GM12878 (cell line): ENCODE data around the gene FGF23. TPM values are rescaled to one million over a fixed set of nuclear protein-coding genes. Genes with fewer than 3 reads are reported as not detected.

ENCODE experiments used
- CBX3 ChIP-seq: fragments of 200-600 bp; sonication (generic); IDR thresholded peaks from 2 replicates; pipeline ENCODE4 v1.6.1; 2016; ENCODE audit warnings: low read depth, borderline replicate concordance
- CHD1 ChIP-seq: IDR thresholded peaks from 2 replicates; pipeline ENCODE4 v1.6.1; 2012; ENCODE audit warnings: low read depth, low read length, improper control_type of control experiment
- HDAC2 ChIP-seq: fragments of 200-600 bp; sonication (generic); IDR thresholded peaks from 2 replicates; pipeline ENCODE4 v1.6.1; 2017
- KAT2A ChIP-seq: conservative IDR thresholded peaks from 2 replicates; pipeline ENCODE4 v1.6.1; 2011; ENCODE audit warnings: low read depth, low read length; ENCODE audit not compliant: control insufficient read depth
- LARP7 ChIP-seq: fragments of 450-650 bp; IDR thresholded peaks from 2 replicates; pipeline ENCODE4 v1.6.1; 2017; ENCODE audit warnings: mild to moderate bottlenecking
- MEF2B ChIP-seq: fragments of 450-650 bp; IDR thresholded peaks from 2 replicates; pipeline ENCODE4 v1.6.1; 2018; ENCODE audit warnings: mild to moderate bottlenecking, moderate library complexity; ENCODE audit not compliant: partially characterized antibody, poor library complexity, severe bottlenecking
- MXI1 ChIP-seq: fragments of 150-350 bp; IDR thresholded peaks from 2 replicates; pipeline ENCODE4 v1.6.1; 2011; ENCODE audit warnings: low read depth, mild to moderate bottlenecking, inconsistent platforms, low read length, improper control_type of control experiment
- MYC ChIP-seq: IDR thresholded peaks from 2 replicates; pipeline ENCODE4 v1.6.1; 2011; ENCODE audit warnings: mild to moderate bottlenecking, low read length, moderate library complexity, inconsistent platforms; ENCODE audit not compliant: insufficient read depth, insufficient replicate concordance, insufficient read length, severe bottlenecking
- NFYB ChIP-seq: IDR thresholded peaks from 2 replicates; pipeline ENCODE4 v1.6.1; 2011; ENCODE audit warnings: low read depth, mild to moderate bottlenecking, low read length, improper control_type of control experiment, moderate library complexity; ENCODE audit not compliant: insufficient read depth
- PRDM15 ChIP-seq: fragments of 450-650 bp; formaldehyde crosslinking; IDR thresholded peaks from 2 replicates; pipeline ENCODE4 v1.4.0; 2020; ENCODE audit warnings: mild to moderate bottlenecking, moderate library complexity
- RELB ChIP-seq: fragments of 450-650 bp; IDR thresholded peaks from 2 replicates; pipeline ENCODE4 v1.6.1; 2017; ENCODE audit warnings: low read depth, mild to moderate bottlenecking, moderate library complexity
- SKIL ChIP-seq: fragments of 450-650 bp; IDR thresholded peaks from 2 replicates; pipeline ENCODE4 v1.6.1; 2017; ENCODE audit warnings: mild to moderate bottlenecking, low read depth, inconsistent platforms; ENCODE audit not compliant: poor library complexity, severe bottlenecking
- SMAD5 ChIP-seq: IDR thresholded peaks from 2 replicates; pipeline ENCODE4 v1.6.1; 2016; ENCODE audit warnings: antibody characterized with exemption, low read depth
- SREBF1 ChIP-seq: IDR thresholded peaks from 2 replicates; pipeline ENCODE4 v1.6.1; 2012; ENCODE audit warnings: mild to moderate bottlenecking, low read length
- SUZ12 ChIP-seq: fragments of 200-600 bp; sonication (generic); IDR thresholded peaks from one replicate; pipeline ENCODE4 v1.6.1; 2018; ENCODE audit warnings: antibody characterized with exemption, mild to moderate bottlenecking; ENCODE audit not compliant: unreplicated experiment
- ZNF217 ChIP-seq: fragments of 450-650 bp; IDR thresholded peaks from 2 replicates; pipeline ENCODE4 v1.6.1; 2017; ENCODE audit warnings: antibody characterized with exemption, mild to moderate bottlenecking
- ZNF274 ChIP-seq: IDR thresholded peaks from one replicate; pipeline ENCODE4 v1.8.0; 2011; ENCODE audit not compliant: insufficient read length, insufficient read depth
- ZNF687 ChIP-seq: fragments of 450-650 bp; IDR thresholded peaks from 2 replicates; pipeline ENCODE4 v1.6.1; 2017; ENCODE audit warnings: mild to moderate bottlenecking, moderate library complexity
- polyA plus RNA-seq, 11 experiments: library from polyadenylated mRNA; depleted of rRNA in 4 of 11; unstranded in 6 of 11; stranded (reverse) in 5 of 11; fragments of >200 nt; fragmentation: Nextera tagmentation in 4 of 11; fragmentation: Illumina TruSeq in 1 of 11; extraction: Ambion mirVana in 4 of 11; extraction: Trizol in 1 of 11; gene quantifications; 1 replicate in 1 of 11; 2 replicates in 10 of 11; pipeline versions ENCODE4 v1.2.1 to v1.2.3, GENCODE V29; 2011 to 2016; ENCODE audit warnings: inconsistent platforms in 2 of 11, missing spikeins in 2 of 11, low read depth in 1 of 11
- total RNA-seq, 4 experiments: library from RNA; depleted of rRNA in 3 of 4; stranded (reverse); fragments of >200 nt in 3 of 4; fragmentation: Illumina TruSeq in 1 of 4; extraction: Trizol in 1 of 4; gene quantifications; 2 replicates each; pipeline versions ENCODE4 v1.2.1 to v1.2.3, GENCODE V29; 2013 to 2021

FGF23 gene
- total and polyA plus RNA-seq, 10 of the 15 experiments (the other 5 are each of a cell fraction or from before 2014, with no cell fraction given), result not detected

- TF ChIP-seq RELB, result peak; percentile 39; the same call in 1 of the 2 replicates
- peak; percentile 75; the same call in 1 of the 2 replicates for TF ChIP-seq LARP7
- TF ChIP-seq SREBF1, result no peak
- no peak for TF ChIP-seq ZNF217
- no peak for TF ChIP-seq MEF2B
- peak; percentile 63; the same call in 1 of the 2 replicates for TF ChIP-seq SMAD5
- TF ChIP-seq HDAC2, result no peak
- peak; percentile 91 for TF ChIP-seq NFYB
- TF ChIP-seq CBX3, result no peak
- TF ChIP-seq ZNF274, result no peak
- TF ChIP-seq CHD1, result no peak
- peak; percentile 95 for TF ChIP-seq MXI1
- no peak for TF ChIP-seq MYC
- no peak for TF ChIP-seq PRDM15
- no peak for TF ChIP-seq SUZ12
- TF ChIP-seq KAT2A, result no peak
- TF ChIP-seq ZNF687, result no peak
- TF ChIP-seq SKIL, result peak; percentile 16
These were observed 58.4 kb downstream of the FGF23 start, which contains the start of gene TIGAR (continued) for GRCh38 chr12:4320853-4321701.
